GM23338 (cell line): ENCODE data around the gene GRK3. TPM values are rescaled to one million over a fixed set of nuclear protein-coding genes. Genes with fewer than 3 reads are reported as not detected.

Experiments
- ATAC-seq: fragments of 200-7000 bp; cut with Tn5 transposase; 3 replicates; pipeline ENCODE4 v1.9.1; 2020
- DNase-seq: peaks from one replicate; pipeline ENCODE4 v3.0.0-alpha.2; 2015; ENCODE audit warnings: low spot score
- H2AFZ ChIP-seq: fragments of 200-600 bp; sonication (generic); 2 replicates; pipeline ENCODE4 v1.8.0; 2016; ENCODE audit warnings: antibody characterized with exemption, mild to moderate bottlenecking, moderate library complexity
- H3F3A ChIP-seq: fragments of 200-600 bp; sonication (generic); replicated peaks from 2 replicates; pipeline ENCODE4 v1.8.0; 2017; ENCODE audit warnings: antibody characterized with exemption, mixed run types, low read depth
- H3K27ac ChIP-seq: fragments of 200-600 bp; sonication (generic); 2 replicates; pipeline ENCODE4 v1.6.1; 2016; ENCODE audit warnings: low read depth
- H3K27me3 ChIP-seq: fragments of 200-600 bp; sonication (generic); 2 replicates; pipeline ENCODE4 v1.8.0; 2016; ENCODE audit warnings: mild to moderate bottlenecking, mixed run types, moderate library complexity; ENCODE audit not compliant: insufficient read depth
- H3K36me3 ChIP-seq: fragments of 200-600 bp; sonication (generic); 2 replicates; pipeline ENCODE4 v1.8.0; 2016; ENCODE audit warnings: mild to moderate bottlenecking; ENCODE audit not compliant: insufficient read depth
- H3K4me1 ChIP-seq: fragments of 200-600 bp; sonication (generic); 2 replicates; pipeline ENCODE4 v1.8.0; 2016; ENCODE audit warnings: mild to moderate bottlenecking, moderate library complexity; ENCODE audit not compliant: insufficient read depth
- H3K4me2 ChIP-seq: fragments of 200-600 bp; sonication (generic); 2 replicates; pipeline ENCODE4 v1.7.1; 2017; ENCODE audit warnings: mixed run types
- H3K4me3 ChIP-seq: fragments of 200-600 bp; sonication (generic); 2 replicates; pipeline ENCODE4 v1.6.1; 2016; ENCODE audit warnings: mixed run types
- H3K79me2 ChIP-seq: fragments of 200-600 bp; sonication (generic); replicated peaks from 2 replicates; pipeline ENCODE4 v1.8.0; 2017; ENCODE audit warnings: mild to moderate bottlenecking; ENCODE audit not compliant: insufficient read depth
- H3K9me2 ChIP-seq: fragments of 200-600 bp; sonication (generic); 2 replicates; pipeline ENCODE4 v1.8.0; 2017; ENCODE audit not compliant: insufficient read depth
- H4K20me1 ChIP-seq: fragments of 200-600 bp; sonication (generic); replicated peaks from 2 replicates; pipeline ENCODE4 v1.8.0; 2017; ENCODE audit warnings: mild to moderate bottlenecking; ENCODE audit not compliant: insufficient read depth
- H3K27ac Mint-ChIP-seq: 2 replicates; pipeline ENCODE4 v1.8.0; 2020; ENCODE audit warnings: inconsistent platforms, mild to moderate bottlenecking, moderate library complexity, mixed read lengths
- H3K27me3 Mint-ChIP-seq: 3 replicates; pipeline ENCODE4 v1.8.0; 2022; ENCODE audit warnings: low read depth, mild to moderate bottlenecking, moderate library complexity, mixed read lengths, inconsistent platforms; ENCODE audit not compliant: insufficient read depth, poor library complexity
- H3K36me3 Mint-ChIP-seq: 3 replicates; pipeline ENCODE4 v1.8.0; 2021; ENCODE audit warnings: low read depth, mild to moderate bottlenecking, inconsistent platforms, moderate library complexity, mixed read lengths
- H3K4me1 Mint-ChIP-seq: 3 replicates; pipeline ENCODE4 v1.8.0; 2020; ENCODE audit warnings: mild to moderate bottlenecking, inconsistent platforms, mixed read lengths
- H3K4me3 Mint-ChIP-seq: 3 replicates; pipeline ENCODE4 v1.8.0; 2021; ENCODE audit warnings: moderate library complexity, mild to moderate bottlenecking, inconsistent platforms, mixed read lengths
- H3K9me3 Mint-ChIP-seq: 3 replicates; pipeline ENCODE4 v1.8.0; 2020; ENCODE audit warnings: moderate library complexity, mild to moderate bottlenecking, inconsistent platforms, mixed read lengths
- CREB1 ChIP-seq: fragments of 250-450 bp; sonication (Bioruptor Pico); IDR thresholded peaks from 2 replicates; pipeline ENCODE4 v1.5.0; 2020; ENCODE audit warnings: low read depth, mild to moderate bottlenecking, moderate library complexity
- CTCF ChIP-seq, 2 experiments: fragments of 200-600 bp in 1 of 2; sonication (generic) in 1 of 2; conservative IDR thresholded peaks; 2 replicates each; pipeline versions ENCODE4 v1.5.1 to v1.6.1; 2016 to 2017; ENCODE audit warnings: antibody characterized with exemption in 2 of 2, low read depth in 2 of 2, mild to moderate bottlenecking in 2 of 2, moderate library complexity in 1 of 2
- ETS1 ChIP-seq: IDR thresholded peaks from 2 replicates; pipeline ENCODE4 v1.6.1; 2016; ENCODE audit warnings: antibody characterized with exemption
- EZH2 ChIP-seq: fragments of 200-600 bp; sonication (generic); IDR thresholded peaks from one replicate; pipeline ENCODE4 v1.8.0; 2017; ENCODE audit warnings: antibody characterized with exemption, mild to moderate bottlenecking, low read depth; ENCODE audit not compliant: unreplicated experiment
- EZH2phosphoT487 ChIP-seq: fragments of 200-600 bp; sonication (generic); IDR thresholded peaks from one replicate; pipeline ENCODE4 v1.8.1; 2018; ENCODE audit warnings: antibody characterized with exemption; ENCODE audit not compliant: unreplicated experiment
- JUNB ChIP-seq: IDR thresholded peaks from one replicate; pipeline ENCODE4 v1.6.1; 2016; ENCODE audit warnings: antibody characterized with exemption; ENCODE audit not compliant: unreplicated experiment
- NANOG ChIP-seq: IDR thresholded peaks from 2 replicates; pipeline ENCODE4 v1.6.1; 2016; ENCODE audit warnings: antibody characterized with exemption, borderline replicate concordance
- POLR2AphosphoS5 ChIP-seq: IDR thresholded peaks from 2 replicates; pipeline ENCODE4 v1.6.1; 2016; ENCODE audit warnings: antibody characterized with exemption, low read depth
- REST ChIP-seq: IDR thresholded peaks from one replicate; pipeline ENCODE4 v1.6.1; 2018; ENCODE audit warnings: antibody characterized with exemption; ENCODE audit not compliant: unreplicated experiment
- STAT1 ChIP-seq: IDR thresholded peaks from one replicate; pipeline ENCODE4 v1.6.1; 2016; ENCODE audit warnings: antibody characterized with exemption; ENCODE audit not compliant: unreplicated experiment
- ZNF114 ChIP-seq: fragments of 250-450 bp; sonication (Bioruptor Pico); IDR thresholded peaks from 2 replicates; pipeline ENCODE4 v1.5.0; 2020; ENCODE audit warnings: mild to moderate bottlenecking, moderate library complexity
- ZNF331 ChIP-seq: fragments of 250-450 bp; sonication (Bioruptor Pico); IDR thresholded peaks from 2 replicates; pipeline ENCODE4 v1.5.0; 2020; ENCODE audit warnings: low read depth, mild to moderate bottlenecking, moderate library complexity
- ZNF462 ChIP-seq: fragments of 250-450 bp; sonication (Bioruptor Pico); IDR thresholded peaks from 2 replicates; pipeline ENCODE4 v1.5.0; 2020; ENCODE audit warnings: mild to moderate bottlenecking, moderate library complexity
- polyA plus RNA-seq: library from polyadenylated mRNA; unstranded; fragments of >200 nt; fragmentation: Nextera tagmentation; extraction: Ambion mirVana; gene quantifications from 2 replicates; pipeline ENCODE4 v1.2.1, GENCODE V29; 2016
- total RNA-seq: library from RNA; depleted of rRNA; stranded (reverse); fragments of >200 nt; shearing (Covaris generic); gene quantifications from 2 replicates; pipeline ENCODE4 v1.2.3, GENCODE V29; 2014

The GRK3 gene
- total and polyA plus RNA-seq, 2 experiments from 2014 or later = 6.0 to 25.3 TPM

- H3F3A ChIP-seq = no peaks in the 10 kb centered on the region
- no peak for DNase-seq
- no peaks in the 10 kb centered on the region for H3K36me3 ChIP-seq
- H3K27me3 ChIP-seq = no peaks in the 10 kb centered on the region
- H3K4me3 ChIP-seq = no peak within 1 kb of the TSS
- no peaks in the 10 kb centered on the region for H3K36me3 Mint-ChIP-seq
- H3K9me2 ChIP-seq = peaks cover 3% of the 10 kb centered on the region; the same call in 1 of the 2 replicates
- peaks cover 6% of the 10 kb centered on the region for H3K27me3 Mint-ChIP-seq
- H3K4me2 ChIP-seq = no peak within 1 kb of the TSS
- no peak within 1 kb of the TSS; the same call in 1 of the 2 replicates for H3K27ac Mint-ChIP-seq
- H3K27ac ChIP-seq = no peak within 1 kb of the TSS
- H4K20me1 ChIP-seq = no peaks in the 10 kb centered on the region
- TF ChIP-seq EZH2 (no peak), CTCF (conservative IDR thresholded peaks at IDR 0.05; ENCODE audit: low read depth in 2 of 2) (no peak), JUNB (no peak), REST (no peak), NANOG (no peak), EZH2phosphoT487 (no peak), ZNF331 (CRISPR knock-in tag) (no peak), CREB1 (CRISPR knock-in tag) (no peak), ZNF114 (no peak), POLR2AphosphoS5 (no peak), ETS1 (no peak), ZNF462 (CRISPR knock-in tag) (no peak), STAT1 (no peak)
- no peak within 1 kb of the TSS for H3K4me3 Mint-ChIP-seq
- no peaks in the 10 kb centered on the region for H3K79me2 ChIP-seq
- H3K4me1 ChIP-seq = no peaks in the 10 kb centered on the region
- ATAC-seq = no peak
- H3K4me1 Mint-ChIP-seq = peaks cover 13% of the 10 kb centered on the region; the same call in 2 of the 3 replicates
- H3K9me3 Mint-ChIP-seq = no peaks in the 10 kb centered on the region; the same call in 2 of the 3 replicates
- 0 out of 2 replicates have a peak within 1 kb of the TSS, but pooled peaks have one; percentile 59 for H2AFZ ChIP-seq
These were observed 177.5 kb downstream of the GRK3 start, which contains the start of gene MYO18B for GRCh38 chr22:25741692-25742626. TSS of gene MYO18B (plus strand) at chr22:25742188. CDS start at chr22:25761093, 18,905 bp downstream.
